IPS DF 6.9 (cell line): ENCODE measurements around the gene OPA1.
"Not testable (repeated sequence)": the region's sequence is repeated elsewhere in the genome, so short reads cannot be mapped to it uniquely, and the experiment has no call there.

Experiments
- DNase-seq: peaks from one replicate; pipeline ENCODE4 v3.0.0-alpha.2; 2013; ENCODE audit warnings: low read depth, low spot score
- H3K27ac ChIP-seq: one replicate; pipeline ENCODE4 v1.5.1; 2013; ENCODE audit warnings: low read length, control low read depth
- H3K27me3 ChIP-seq: 2 replicates; pipeline ENCODE4 v1.6.1; 2013; ENCODE audit warnings: mild to moderate bottlenecking, low read length; ENCODE audit not compliant: control insufficient read depth, insufficient read depth
- H3K36me3 ChIP-seq: 2 replicates; pipeline ENCODE4 v1.6.1; 2013; ENCODE audit warnings: low read length; ENCODE audit not compliant: control insufficient read depth, insufficient read depth
- H3K4me1 ChIP-seq: 2 replicates; pipeline ENCODE4 v1.6.1; 2013; ENCODE audit warnings: low read length; ENCODE audit not compliant: control insufficient read depth, insufficient read depth
- H3K4me3 ChIP-seq: 2 replicates; pipeline ENCODE4 v1.5.1; 2013; ENCODE audit warnings: mild to moderate bottlenecking, low read length
- H3K9me3 ChIP-seq: 2 replicates; pipeline ENCODE4 v1.6.1; 2013; ENCODE audit warnings: low read length, inconsistent platforms; ENCODE audit not compliant: control insufficient read depth, insufficient read depth
- WGBS: extraction: QIAGEN DNeasy Blood & Tissue Kit; methylation state at CpG from one replicate; pipeline ENCODE4 v1.1.7; 2013; ENCODE audit warnings: mixed read lengths, missing lambda C conversion rate; ENCODE audit not compliant: insufficient read length, insufficient coverage; 5-methylcytosine and 5-hydroxymethylcytosine counted together

OPA1 gene

DNA sequence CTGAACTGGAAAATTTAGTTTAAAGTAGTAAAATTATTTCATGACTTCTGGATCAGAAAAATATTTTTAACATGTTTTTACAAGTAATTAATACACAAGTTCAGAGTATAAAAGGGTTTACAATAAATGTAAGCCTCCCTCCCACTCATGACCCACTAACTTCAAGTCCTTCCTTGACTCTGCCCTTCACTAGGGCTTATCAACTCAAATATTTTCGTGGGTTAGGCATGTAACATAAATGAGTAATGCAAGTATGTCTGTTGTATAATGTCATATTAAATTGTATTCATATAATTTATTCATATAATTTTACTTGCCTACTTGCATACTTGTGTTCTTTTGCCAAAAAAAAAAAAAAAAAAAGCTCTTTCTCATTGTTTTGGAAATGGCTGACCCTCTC is 3.4 kb upstream of the OPA1 start:
- DNase-seq = no peak
- H3K27ac ChIP-seq = no peak overlapping the region
- no CpG with 5 or more reads among the region's 1 CpG for WGBS

DNA sequence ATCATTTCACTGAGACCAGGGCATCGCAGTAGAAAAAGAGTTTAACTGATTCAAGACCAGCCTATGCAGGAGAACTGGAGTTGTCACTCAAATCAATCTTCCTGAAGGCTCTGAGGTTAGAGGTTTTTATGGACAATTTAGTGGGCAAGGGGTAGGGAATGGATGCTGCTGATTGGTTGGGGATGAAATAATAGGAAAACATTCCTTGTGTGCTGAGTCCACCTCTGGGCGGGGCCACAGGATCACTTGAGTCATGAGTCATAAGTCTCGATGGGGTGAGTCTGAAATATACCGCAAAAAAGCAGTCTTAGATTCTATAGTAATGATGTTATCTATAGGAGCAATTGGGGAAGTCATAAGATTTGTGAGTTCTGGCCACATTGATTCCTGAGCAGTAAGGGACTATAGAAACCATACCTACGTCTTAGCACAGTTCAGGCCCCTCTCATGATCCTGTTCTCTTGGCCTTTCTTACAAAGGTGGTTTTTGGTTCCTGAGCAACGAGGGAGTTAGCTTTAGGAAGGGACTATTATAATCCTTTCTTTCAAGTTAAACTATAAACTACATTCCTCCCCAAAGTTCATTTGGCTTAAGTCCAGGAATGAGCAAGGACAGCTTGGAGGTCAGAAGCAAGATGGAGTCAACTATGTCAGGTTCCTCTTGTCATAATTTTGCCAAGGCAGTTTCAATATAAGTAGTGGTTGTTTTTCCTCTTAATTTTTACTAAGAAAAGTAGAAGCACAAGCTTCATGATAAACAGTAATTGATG is 2.7 kb upstream of the OPA1 start:
- H3K9me3 ChIP-seq = no peaks in the 10 kb centered on the region
- H3K4me1 ChIP-seq = no peaks in the 10 kb centered on the region
- WGBS = no CpG with 5 or more reads among the region's 6 CpGs
- no peak overlapping the region for H3K4me3 ChIP-seq
- no peaks in the 10 kb centered on the region for H3K36me3 ChIP-seq
- no peak overlapping the region for H3K27ac ChIP-seq
- no peak for DNase-seq
- H3K27me3 ChIP-seq = no peaks in the 10 kb centered on the region

More for the DNA sequence above, 3.4 kb upstream of the OPA1 start:
- Histone ChIP-seq H3K9me3 (no peaks in the 10 kb centered on the region), H3K36me3 (no peaks in the 10 kb centered on the region), H3K4me3 (no peak overlapping the region), H3K27me3 (no peaks in the 10 kb centered on the region), H3K4me1 (no peaks in the 10 kb centered on the region)

- H3K36me3 ChIP-seq = no peaks in the 10 kb centered on the region
- no peaks in the 10 kb centered on the region for H3K4me1 ChIP-seq
- no peak overlapping the region for H3K27ac ChIP-seq
- no peak for DNase-seq
- H3K27me3 ChIP-seq = no peaks in the 10 kb centered on the region
- WGBS = no CpG with 5 or more reads among the region's 11 CpGs
- H3K4me3 ChIP-seq = peak overlapping the region; percentile 60
- H3K9me3 ChIP-seq = no peaks in the 10 kb centered on the region
Measured at GRCh38 chr3:193593668-193594030, 641 bp downstream of the OPA1 start.

- no peak for DNase-seq
- H3K4me3 ChIP-seq = no peak overlapping the region
- H3K27me3 ChIP-seq = no peaks in the 10 kb centered on the region
- no peaks in the 10 kb centered on the region for H3K36me3 ChIP-seq
- H3K4me1 ChIP-seq = no peaks in the 10 kb centered on the region
- no peak overlapping the region for H3K27ac ChIP-seq
- WGBS = no CpG with 5 or more reads among the region's 1 CpG
- no peaks in the 10 kb centered on the region for H3K9me3 ChIP-seq
Measured at GRCh38 chr3:193594946-193595689, 2.1 kb downstream of the OPA1 start.

GRCh38 chr3:193595939-193596487 is 3.0 kb downstream of the OPA1 start:
- DNase-seq = no peak
- no peak overlapping the region for H3K27ac ChIP-seq
- no peaks in the 10 kb centered on the region for H3K4me1 ChIP-seq
- WGBS = no CpG with 5 or more reads among the region's 5 CpGs
- H3K9me3 ChIP-seq = no peaks in the 10 kb centered on the region
- no peaks in the 10 kb centered on the region for H3K27me3 ChIP-seq
- H3K4me3 ChIP-seq = no peak overlapping the region
- H3K36me3 ChIP-seq = no peaks in the 10 kb centered on the region

DNA sequence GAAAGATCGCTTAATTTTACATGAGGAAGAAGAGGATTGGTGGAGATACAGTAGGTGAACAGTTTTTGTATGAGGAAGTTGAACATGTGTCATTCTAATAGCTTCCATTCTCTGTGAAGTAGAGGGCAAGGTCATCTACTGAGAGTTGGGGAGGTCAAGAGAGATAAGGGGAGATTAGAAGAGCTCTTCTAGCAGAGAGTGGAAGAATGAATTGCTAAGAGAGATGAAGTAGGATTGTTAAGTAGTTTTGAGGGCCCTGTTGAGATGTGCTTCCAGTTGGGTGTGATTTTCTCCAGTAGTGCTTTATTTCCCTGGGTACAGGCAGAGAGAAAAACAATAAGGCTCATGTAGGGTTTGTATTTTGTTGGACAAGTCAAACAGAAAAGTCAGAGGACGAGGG is 5.2 kb downstream of the OPA1 start:
- no peaks in the 10 kb centered on the region for H3K4me1 ChIP-seq
- H3K4me3 ChIP-seq = no peak overlapping the region
- 100% methylated on average over 1 of the region's 2 CpGs for WGBS
- no peak overlapping the region for H3K27ac ChIP-seq
- H3K36me3 ChIP-seq = no peaks in the 10 kb centered on the region
- no peak for DNase-seq
- no peaks in the 10 kb centered on the region for H3K9me3 ChIP-seq
- H3K27me3 ChIP-seq = no peaks in the 10 kb centered on the region

- H3K36me3 ChIP-seq = no peaks in the 10 kb centered on the region
- H3K4me3 ChIP-seq = no peak overlapping the region
- no peaks in the 10 kb centered on the region for H3K4me1 ChIP-seq
- no peak overlapping the region for H3K27ac ChIP-seq
- WGBS = no CpG with 5 or more reads among the region's 1 CpG
- DNase-seq = no peak
- H3K27me3 ChIP-seq = no peaks in the 10 kb centered on the region
- H3K9me3 ChIP-seq = no peaks in the 10 kb centered on the region
Measured at GRCh38 chr3:193599393-193599792, 6.4 kb downstream of the OPA1 start.

- Histone ChIP-seq H3K9me3 (no peaks in the 10 kb centered on the region), H3K27me3 (no peaks in the 10 kb centered on the region), H3K27ac (no peak overlapping the region), H3K4me3 (no peak overlapping the region), H3K4me1 (no peaks in the 10 kb centered on the region), H3K36me3 (no peaks in the 10 kb centered on the region)
- DNase-seq = peak; percentile 54
- no CpG with 5 or more reads among the region's 2 CpGs for WGBS
Measured at GRCh38 chr3:193605876-193606275, 12.9 kb downstream of the OPA1 start.

GRCh38 chr3:193606892-193607291 is 13.9 kb downstream of the OPA1 start:
- H3K27me3 ChIP-seq, H3K36me3 ChIP-seq: not testable (repeated sequence)

GRCh38 chr3:193610516-193610915 is 17.5 kb downstream of the OPA1 start:
- H3K36me3 ChIP-seq, H3K9me3 ChIP-seq, H3K27ac ChIP-seq, H3K27me3 ChIP-seq, H3K4me1 ChIP-seq, DNase-seq, H3K4me3 ChIP-seq: not testable (repeated sequence)
- WGBS = no CpG with 5 or more reads among the region's 11 CpGs

More at GRCh38 chr3:193606892-193607291, 13.9 kb downstream of the OPA1 start:
- H3K27ac ChIP-seq, DNase-seq, H3K9me3 ChIP-seq, H3K4me3 ChIP-seq, H3K4me1 ChIP-seq: not testable (repeated sequence)
